GM21360 (cell line): ENCODE measurements around the gene DUS2.

ENCODE experiments used
- ATAC-seq: cut with Tn5 transposase; IDR thresholded peaks from one replicate; pipeline ENCODE4 v1.9.1; 2021; ENCODE audit warnings: mild to moderate bottlenecking, moderate library complexity; ENCODE audit not compliant: unreplicated experiment

Gene DUS2

DNA sequence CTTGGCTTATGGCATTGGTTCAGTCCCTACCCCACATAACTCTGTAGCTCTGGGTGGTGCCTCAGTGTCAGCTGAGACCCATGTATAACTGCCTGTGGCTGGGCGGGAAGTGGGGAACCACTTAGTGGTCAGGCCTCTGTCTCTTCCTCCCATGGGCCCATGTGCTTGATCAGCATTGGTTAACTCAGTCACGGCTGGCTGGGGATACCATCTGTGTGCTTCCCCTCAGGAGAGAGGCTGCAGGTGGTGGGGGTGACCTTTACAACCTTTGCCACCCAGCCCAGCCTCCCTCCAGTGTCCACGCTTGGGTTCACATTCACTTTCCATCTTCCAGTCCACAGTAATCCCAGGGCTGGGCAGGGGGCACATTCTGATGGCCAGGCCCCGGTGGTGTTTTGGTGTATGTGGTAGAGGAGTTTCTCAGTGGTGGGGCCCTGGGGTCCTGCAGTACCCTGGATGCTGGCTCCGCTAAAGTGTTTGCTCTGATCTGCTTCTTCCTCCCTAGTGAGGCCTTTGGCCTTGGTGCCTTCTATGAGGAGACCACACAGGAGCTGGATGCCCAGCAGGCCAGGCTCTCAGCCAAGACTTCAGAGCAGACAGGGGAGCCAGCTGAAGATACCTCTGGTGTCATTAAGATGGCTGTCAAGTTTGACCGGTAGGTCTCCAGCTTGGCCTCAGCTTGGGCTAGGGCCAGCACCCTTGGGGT, 51.9 kb downstream of the DUS2 start:
- peak; percentile 49 for ATAC-seq

DNA sequence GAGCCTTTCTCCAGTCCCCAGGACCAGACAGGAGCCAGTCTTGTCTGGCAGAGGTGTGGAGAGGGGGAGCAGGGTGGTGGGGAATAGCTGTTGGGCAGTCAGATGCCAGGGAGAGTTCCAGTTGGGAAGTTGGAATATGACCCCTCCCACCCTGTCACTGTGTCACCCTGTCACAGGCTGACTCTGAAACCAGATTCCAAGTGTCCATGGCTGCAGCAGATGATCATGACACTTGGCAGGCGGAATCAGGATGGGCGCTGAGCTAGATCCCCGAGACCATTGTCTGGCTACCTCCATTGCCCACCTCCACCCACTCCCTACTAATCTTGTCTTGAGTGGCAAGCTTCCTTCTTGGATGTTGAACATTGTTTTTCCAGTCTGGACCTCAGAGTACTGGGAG, 52.9 kb downstream of the DUS2 start:
- no peak for ATAC-seq

DNA sequence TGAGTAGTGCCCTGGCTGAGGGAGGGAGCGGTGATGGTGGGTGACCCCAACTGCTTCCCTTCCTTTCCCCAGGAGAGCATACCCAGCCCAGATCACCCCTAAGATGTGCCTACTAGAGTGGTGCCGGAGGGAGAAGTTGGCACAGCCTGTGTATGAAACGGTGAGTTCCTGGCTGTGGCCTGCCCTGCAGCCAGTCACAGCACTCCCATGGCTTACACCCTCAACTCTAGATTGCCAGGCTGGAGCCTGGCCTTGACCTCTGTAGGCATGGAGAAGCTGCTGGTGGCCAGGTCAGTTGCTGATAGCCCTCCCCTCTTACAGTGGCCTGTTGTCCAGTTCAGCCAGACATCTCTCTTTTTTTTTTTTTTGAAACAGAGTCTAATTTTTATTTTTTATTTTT, 53.5 kb downstream of the DUS2 start:
- ATAC-seq, result no peak

DNA sequence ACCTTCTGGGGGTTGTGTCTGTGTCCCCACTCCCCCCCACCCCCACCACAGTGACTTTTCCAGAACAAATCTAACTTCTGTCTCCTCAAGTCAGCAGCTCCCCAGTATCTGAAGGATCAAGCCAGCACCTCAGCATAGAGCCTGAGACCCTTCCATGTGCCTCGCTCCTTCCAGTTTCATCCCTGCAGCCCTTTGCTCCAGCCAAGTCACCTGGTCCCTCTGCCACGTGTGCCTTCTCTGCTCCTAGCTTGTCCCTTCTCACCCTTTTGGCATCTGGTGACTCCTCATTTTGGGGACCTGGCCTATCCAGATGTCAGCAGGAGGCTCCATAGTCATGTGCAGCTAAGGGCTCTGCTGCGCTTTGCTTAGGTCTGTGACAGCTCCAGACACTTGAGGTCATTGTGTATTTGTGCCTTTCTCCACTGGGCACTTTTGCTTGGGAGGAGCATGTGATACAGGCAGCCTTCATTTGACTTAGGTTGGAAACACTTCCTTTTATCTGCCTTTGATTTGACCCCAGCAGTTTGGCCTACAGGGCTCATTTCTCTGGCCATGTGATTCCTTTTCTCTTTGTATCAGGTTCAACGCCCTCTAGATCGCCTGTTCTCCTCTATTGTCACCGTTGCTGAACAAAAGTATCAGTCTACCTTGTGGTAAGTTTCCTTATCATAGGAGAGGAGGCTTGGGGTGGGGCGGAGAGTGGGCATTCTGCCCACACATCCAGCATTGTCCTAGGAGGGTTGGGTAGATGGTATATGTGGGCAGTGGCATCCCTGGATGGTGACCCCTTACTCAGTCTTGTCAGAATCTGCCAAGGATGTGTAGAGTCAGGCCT, 55.0 kb downstream of the DUS2 start:
- no peak for ATAC-seq

DNA sequence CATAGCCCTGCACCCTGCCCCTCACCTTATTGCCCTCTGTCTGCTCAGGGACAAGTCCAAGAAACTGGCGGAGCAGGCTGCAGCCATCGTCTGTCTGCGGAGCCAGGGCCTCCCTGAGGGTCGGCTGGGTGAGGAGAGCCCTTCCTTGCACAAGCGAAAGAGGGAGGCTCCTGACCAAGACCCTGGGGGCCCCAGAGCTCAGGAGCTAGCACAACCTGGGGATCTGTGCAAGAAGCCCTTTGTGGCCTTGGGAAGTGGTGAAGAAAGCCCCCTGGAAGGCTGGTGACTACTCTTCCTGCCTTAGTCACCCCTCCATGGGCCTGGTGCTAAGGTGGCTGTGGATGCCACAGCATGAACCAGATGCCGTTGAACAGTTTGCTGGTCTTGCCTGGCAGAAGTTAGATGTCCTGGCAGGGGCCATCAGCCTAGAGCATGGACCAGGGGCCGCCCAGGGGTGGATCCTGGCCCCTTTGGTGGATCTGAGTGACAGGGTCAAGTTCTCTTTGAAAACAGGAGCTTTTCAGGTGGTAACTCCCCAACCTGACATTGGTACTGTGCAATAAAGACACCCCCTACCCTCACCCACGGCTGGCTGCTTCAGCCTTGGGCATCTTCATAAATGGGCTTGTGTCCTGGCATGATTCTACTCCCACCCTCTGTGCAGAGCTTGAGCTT, 55.8 kb downstream of the DUS2 start:
- no peak for ATAC-seq

DNA sequence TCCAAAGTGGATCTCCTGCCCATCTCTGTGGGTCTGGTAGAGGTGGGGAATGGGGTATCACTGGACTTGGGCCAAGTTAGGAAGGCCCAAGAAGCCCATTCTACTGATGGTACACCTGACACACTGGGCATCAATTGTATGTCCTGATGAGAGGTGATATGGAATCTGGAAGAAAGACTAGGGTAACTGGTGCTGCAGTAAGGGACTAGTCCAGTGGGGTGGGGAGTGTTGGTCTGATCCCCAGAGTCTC, 56.2 kb downstream of the DUS2 start:
- no peak for ATAC-seq

DNA sequence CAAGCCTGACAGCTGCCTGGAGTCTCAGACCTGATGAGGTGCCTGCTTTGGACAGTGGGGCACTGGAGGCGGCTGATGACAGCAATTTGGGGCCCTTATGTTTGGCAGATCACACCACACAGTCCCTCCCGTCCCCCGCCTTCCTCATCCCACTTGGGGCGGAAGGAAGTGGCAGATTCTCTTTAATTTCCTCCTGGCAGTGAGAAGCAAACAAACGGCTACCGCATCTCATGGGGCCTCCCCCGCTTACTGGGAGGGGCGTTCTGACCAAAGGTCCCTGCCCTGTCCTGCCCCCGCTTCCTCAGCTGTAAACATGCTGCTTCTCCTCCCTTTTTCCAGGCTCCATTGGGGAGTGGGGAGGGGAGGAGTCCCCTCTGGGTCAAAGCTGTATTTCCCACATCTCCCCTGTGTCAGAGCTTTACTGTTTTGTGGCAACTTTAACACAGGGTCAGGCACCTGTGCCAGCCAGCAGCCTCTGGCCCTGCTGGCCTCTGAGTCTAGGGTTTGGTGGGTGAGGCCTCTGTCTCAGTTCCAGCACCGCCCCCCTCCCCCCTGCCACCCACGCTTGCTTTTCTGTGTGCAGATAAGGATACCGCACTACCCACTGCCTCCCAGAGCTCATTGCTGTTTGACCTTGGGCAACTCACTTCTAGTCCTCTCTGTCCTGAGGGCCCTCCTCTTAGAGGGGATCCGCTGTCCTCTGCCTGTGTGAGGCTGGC, 56.7 kb downstream of the DUS2 start:
- no peak for ATAC-seq

DNA sequence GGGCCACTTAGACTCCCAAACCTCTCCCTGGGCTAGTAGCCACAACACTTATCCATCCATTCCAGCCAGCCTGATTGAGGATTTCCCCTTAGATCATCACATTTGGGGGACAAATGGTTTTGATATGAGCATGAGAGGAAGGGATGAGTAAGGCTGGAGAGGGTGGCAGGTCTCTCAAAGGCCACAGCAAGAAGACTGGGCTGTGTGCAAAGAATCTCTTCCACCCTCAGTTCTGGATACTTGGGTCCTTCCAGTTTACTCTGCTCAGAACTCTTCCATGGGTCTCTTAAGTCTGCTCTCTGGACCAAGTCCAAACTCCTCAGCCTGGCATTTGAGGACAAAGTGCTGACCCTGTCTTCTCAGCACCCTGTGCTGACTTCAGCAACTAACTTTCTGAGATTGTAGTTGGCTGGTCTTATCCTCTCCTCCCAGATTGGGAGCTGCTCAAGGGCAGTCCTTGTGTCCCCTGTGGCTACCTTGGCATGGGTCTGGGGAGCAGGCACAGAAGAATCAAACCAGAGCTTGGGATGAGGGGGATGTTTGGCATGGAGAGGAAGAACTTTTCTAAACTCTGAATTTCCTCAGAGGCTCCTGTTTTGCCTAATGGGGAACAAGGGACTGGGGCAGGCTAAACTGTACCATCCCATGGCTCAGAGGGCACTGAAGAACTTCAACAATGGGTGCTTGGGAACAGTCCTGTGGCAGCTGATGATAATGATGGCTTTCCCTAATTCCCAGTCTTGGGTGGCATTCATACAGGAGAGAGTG, 59.0 kb downstream of the DUS2 start:
- no peak for ATAC-seq

DNA sequence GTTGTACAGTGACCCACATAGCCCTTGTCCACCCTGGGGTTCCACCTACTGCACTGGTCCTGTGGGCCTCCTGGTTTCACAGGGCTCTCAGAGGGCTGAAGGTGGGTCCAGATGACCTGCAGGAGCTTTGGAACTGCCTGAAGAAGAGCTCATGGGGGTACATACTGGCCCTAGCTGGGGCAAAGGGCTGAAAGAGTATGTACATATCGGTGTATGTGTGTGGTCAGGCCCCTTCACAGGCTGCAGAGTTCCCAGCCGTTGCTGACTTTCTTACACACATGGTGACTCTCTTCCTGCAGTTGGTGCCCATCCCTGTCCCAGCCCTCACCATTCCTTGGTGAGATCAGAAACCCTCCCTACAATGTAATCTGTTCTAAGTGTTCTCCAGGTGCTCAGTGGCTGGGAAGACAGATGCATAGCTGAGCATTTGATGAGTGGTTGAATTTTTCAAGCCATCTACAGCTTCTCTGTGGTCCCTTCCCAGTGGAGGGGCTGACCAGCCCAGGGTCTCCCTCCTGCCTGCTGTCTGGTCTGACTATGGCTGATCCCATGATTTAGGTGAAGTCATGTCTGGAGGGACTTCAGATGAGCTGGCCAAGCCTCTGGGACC, 59.6 kb downstream of the DUS2 start:
- no peak for ATAC-seq

DNA sequence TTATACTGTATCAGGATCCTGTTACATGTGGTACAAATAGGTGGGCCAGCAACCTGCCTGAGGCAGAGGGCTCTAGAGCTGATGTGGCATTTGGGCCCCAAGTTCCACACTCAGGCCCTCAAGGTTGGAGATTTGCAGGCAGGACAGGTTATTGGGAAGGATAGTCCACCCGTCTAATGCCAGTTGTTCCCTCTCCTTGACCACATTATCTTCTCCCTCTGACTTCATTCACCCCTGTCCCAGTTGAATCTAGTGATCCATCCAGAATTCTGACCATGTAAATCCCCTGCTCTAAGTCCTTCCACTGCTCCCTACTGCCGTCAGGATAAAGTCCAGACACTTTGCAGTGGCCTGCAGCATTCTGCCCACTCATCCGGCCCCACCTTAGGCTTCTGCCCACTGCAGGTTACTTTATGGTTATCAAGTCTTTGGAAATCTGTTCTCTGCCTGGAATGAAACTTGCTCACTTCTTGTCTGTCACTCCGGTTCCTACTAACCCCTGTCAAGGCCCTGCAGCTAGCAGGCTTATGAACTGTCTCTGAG, 60.2 kb downstream of the DUS2 start:
- ATAC-seq, result no peak

DNA sequence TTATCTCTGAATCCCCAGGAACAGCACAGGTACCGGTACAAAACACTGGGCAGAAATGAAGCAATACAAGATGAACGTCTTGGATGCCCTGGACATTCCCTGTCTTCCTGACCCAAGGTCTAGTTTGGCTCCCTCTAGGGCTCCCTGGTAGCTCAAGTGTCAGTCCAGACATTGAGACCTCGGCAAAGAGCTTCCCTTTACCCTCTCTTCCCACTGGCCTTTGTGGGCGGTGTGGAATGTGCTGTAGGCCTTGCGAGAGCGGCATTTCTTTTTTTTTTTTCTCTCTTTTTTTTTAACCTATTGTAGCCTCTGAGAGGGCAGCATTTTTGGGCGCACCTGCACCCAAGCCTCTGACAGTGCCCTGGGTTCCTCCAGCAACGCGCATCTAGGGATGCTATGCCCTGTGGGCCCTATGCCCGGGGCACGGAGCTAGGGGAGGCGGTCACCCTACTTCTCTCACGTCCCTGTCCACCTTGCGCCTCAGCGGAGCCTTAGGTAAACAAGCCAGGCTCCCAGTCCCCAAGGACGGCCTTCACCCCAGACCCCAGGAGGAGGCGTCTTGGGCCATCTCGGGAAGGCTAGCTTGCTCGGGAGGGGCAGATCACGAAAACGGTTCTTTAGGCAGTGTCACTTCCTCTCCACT, 60.9 kb downstream of the DUS2 start:
- ATAC-seq, result no peak

DNA sequence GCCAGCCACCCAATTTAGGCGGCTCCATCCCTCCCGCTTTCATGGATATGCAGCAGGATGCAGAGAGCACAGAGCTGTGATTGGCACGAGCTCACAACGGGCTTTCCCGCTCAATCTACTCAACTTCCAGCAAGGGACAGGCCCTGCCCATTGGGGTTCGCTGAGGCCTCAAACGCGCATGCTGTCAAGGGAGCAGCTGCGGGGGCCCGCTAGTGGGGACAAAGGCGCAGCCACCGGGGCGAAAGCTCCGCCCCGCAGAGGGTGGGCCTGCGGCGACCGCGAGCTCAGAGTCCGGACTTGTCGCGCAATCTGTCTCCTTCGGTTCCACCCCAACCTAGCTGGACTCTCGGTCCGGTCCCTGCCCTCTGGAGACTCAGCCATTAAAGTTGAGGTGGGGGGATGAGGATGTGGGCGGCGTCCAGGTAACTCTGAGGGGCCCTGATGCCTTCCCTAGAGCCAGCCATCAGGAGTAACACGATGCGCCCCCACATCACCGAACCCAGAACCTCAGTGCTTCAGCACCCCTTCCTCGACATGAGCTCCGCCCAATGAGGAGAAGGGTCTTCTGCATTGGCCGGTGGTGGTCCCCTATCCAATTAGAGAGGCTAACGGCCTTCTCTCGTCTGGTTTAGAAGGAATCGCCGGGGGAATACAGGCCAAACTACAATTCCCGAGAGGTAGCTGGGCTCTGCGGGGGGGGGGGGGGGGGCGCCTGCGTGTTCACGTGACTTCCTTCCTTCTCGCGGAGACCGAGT, 61.6 kb downstream of the DUS2 start:
- ATAC-seq, result peak; percentile 46

DNA sequence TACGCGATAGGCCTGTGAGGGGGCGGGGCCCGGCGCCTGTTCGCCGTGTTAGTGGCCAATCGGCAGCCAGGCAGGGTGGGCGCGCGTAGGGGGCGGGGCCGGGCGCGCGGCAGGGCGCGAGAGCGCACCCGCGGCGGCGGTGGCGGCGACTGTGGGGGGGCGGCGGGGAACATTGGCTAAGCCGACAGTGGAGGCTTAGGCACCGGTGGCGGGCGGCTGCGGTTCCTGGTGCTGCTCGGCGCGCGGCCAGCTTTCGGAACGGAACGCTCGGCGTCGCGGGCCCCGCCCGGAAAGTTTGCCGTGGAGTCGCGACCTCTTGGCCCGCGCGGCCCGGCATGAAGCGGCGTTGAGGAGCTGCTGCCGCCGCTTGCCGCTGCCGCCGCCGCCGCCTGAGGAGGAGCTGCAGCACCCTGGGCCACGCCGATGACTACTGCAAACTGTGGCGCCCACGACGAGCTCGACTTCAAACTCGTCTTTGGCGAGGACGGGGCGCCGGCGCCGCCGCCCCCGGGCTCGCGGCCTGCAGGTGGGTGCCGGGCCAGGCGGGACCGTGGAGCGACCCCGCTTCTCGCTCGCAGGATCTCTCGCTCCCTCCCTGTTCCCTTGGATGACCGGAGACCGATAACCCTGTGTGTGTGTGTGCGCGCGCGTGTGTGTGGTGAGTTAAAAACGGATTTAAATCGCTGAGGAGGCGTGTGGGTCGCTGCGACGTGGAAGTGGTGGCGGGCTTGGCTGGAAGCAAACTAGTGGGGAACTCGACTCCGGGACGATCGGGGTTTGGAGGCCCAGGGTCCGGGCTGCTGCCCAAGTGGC, 62.4 kb downstream of the DUS2 start, which contains the start of gene NFATC3:
Gene NFATC3, plus strand, starts transcription at position 112 of the 813 bp plus-strand sequence. Its CDS starts 312 bp downstream, at position 424.
- peak; percentile 56 for ATAC-seq

DNA sequence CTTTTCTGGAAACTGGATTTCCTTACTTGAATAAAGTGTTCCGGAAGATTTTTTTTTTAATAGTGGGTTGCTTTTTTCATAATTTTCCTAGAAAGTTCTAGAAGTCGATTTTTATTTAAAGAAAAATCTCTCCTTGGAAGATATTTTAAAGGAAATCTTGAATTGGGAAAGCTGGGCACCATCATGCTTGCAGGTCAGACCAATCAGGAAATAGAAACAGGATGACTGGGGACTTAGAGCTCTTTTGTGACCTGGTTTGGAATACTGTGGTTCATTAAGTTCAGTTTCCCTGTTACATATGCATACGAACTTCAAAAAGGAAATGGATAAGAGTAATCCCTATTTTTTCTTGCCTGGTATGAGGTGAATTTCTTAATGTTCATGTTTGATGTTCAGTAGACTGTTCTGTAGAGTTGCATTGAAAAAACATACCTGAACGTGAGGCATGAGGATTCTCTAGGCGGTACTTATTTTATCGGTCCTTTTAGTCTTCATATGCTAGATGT, 63.3 kb downstream of the DUS2 start:
- no peak for ATAC-seq

DNA sequence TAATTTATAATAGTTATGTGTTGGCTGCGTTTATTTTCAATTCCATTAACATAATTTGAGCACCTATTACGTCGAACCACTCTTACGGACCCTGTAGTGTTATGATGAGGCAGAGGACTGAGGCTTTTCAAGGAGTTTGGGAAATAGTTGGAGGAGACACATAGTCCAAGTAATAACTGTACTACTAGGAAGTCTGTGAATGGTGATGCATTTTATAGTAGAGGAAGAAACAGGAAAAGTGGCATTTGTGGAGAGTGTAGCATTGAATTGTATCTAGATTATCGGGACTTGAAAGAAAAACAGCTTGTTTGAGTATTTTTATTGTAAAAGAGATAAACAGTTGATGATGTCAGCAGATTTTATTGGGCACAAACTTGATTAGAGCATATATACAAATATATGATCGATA, 63.8 kb downstream of the DUS2 start:
- ATAC-seq, result no peak

DNA sequence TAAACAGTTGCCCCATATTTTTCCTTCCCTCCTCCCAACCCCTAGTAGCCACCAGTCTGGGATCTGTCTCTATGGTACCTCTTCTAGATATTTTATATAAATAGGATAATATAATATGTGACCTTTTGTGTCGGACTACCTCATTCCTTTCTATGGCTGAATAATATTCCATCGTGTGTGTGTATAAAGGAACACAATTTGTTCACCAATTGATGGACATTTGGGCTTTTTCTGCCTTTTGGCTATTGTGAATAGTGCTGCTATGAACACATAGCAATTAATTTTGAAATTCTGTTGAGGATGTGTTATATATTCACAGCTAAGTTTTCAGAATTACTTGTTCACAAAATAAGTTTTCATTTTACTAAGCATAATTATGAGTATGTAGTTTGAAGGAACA, 64.6 kb downstream of the DUS2 start:
- no peak for ATAC-seq

DNA sequence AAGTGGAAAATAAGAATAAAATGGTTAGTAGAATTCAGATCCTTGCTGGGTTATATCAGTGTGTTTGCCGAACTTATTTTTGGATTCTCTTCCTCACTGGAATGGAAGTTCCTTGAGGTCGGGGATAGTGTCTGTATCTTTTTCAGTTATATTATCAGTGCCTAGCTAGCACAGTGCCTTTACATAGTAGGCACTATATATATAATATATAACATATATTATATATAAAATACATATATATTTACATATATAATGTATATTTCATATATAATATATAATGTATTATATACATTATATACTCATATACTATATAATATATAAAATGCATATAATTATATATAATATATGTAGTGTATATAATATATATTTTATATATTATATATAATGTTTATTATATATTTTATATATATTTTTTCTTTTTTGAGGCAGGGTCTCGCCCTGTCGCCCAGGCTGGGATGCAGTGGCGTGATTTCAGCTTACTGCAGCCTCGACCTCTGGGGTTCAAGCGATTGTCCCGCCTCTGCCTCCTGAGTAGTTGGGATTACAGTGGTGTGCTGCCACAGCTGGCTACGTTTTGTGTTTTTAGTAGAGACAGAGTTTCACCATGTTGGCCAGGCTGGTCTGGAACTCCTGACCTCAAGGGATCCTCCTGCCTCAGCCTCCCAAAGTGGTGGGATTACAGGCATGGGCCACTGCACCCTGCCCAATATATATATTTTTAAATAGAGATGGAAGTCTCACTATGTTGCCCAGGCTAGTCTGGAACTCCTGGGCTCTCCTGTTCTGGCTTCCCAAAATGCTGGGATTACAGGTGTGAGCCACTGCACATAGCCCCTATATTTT, 65.3 kb downstream of the DUS2 start:
- ATAC-seq, result no peak
